Measurements from ENCODE around the gene TFF2.

Gene TFF2, protein sequence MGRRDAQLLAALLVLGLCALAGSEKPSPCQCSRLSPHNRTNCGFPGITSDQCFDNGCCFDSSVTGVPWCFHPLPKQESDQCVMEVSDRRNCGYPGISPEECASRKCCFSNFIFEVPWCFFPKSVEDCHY
- 0 reads per million in 17 experiments for total RNA-seq

GRCh38 chr21:42350927-42351426, at the start of gene TFF2:
TSS of gene TFF2 (minus strand) at chr21:42350994. CDS start at chr21:42350957, 37 bp downstream.
- DNase-seq: no peak

DNA sequence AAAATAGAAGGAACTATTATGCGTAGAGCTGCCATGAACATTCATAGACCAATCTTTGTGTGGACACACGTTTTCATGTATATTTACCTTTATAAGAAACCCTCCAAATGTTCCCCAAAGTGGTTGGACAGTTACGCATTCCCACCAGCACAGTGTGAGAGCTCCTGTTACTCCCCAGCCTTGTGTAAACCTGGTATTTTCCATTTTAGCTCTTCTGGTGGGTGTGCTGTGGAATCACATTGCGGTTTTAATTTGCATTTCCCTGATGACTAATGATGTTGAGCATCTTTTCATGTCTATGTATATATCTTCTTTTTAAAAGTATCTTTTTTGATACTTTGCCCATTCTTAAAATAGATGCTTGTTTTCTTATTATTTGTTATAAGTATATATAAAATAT, 49.7 kb upstream of the TFF2 start:
- no peak for DNase-seq

GRCh38 chr21:42398436-42399028, 47.7 kb upstream of the TFF2 start:
- DNase-seq: no peak

GRCh38 chr21:42397746-42398394, 47.1 kb upstream of the TFF2 start:
- DNase-seq: no peak

DNA sequence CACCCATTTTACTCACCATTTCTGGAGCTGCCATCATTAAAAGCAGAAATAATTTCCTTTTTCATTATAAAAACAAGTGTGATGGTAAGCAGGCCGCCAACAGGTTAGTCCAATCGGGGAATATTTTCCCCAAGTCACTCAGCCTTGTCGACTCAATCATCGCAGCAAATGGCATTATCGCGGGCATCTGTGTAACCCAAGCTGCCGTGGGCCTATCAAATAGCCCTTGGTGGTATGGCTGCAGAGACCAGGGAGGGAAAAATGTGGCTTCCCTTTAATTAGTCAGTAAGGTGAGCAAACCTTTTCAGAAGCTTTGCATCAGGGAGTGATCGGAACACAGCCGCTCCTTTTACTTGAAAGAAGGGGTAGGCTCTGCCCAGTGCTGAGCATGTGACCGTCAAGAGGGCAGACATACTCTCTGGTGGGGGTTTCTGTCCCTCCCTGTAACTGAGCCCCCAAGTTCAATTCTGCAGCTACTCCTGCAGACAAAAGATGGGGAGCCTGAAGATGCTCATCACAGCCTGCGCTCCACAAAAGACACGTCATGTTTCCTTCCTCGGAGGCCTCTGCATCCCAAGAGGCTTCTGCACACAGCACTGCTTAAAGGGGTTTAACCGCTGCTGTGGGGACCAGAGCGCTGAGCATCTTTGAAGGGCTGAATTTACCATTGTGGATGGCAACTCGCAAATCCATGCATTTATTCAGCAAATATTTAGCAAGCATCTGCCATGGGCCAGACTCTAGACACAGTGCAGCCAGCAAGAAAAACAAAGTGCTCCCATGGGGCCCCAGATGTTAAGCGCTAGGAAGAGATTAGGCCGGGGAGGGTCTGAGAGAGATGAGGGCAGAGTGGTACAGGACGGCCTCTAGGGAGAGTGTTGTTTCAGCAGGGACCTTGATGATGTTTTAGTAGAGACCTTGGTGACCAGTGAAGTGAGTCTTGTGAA, 46.3 kb upstream of the TFF2 start:
- DNase-seq: no peak

DNA sequence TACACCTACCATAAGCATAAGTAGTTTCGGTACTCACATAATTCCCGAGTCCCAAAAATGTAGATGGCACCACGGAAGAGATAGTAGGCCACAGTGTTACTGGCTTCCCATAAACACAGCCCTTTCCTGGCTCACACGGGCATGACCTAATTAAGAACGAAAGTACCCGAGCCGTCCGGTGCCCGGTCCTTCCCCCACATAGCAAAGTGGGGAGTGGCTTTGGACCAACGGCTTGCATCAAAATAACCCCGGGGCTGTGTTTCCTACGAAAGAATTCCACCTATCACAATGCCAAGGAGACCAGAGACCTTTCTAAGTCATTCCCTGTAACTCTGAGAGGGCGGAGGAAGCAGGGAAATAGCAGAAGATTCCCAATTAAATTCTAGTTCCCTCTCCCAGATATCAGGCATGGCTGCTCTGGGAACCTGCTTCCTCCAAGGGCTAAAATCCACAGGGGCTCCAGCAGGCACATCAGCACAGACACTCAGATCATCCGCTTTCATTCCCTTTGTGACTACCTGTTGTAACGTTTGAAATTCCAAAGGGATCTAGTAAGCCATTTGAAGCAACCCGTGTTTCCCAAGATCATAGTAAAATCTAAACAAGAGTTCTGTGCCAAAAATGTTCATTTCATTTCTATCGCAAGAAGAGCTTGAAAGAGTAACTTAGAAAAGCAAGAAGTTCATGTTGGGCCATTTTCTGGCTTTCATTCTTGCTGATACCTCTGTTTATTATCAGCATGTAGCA, 45.3 kb upstream of the TFF2 start, which contains the start of gene TMPRSS3:
TSS of gene TMPRSS3 (minus strand) at position 148 of the 747 bp plus-strand sequence. CDS start 635 bp downstream, outside the sequence.
- DNase-seq: no peak

- no peak for DNase-seq
Observed at GRCh38 chr21:42395302-42395701, 44.5 kb upstream of the TFF2 start.

GRCh38 chr21:42393443-42393950, 42.7 kb upstream of the TFF2 start:
- DNase-seq: no peak

GRCh38 chr21:42392731-42393442, 42.1 kb upstream of the TFF2 start:
- DNase-seq: no peak

DNA sequence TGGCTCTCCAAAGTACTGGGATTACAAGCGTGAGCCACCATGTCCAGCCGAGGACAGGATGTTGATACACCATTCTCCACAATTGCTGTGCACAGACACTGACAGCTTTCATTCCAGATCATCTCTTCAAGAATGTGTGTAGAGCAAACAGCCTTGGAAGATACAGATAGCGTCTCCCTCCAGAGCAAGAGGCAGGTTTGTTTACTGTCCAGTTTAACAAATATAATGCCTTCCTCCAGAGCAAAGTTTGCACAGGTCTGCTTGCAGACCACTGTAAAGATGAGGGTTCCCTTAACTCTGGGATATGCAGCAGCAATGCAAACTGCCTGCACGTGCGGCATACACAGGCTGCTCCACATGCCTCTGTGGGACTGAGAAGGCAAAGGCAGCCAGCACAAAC, 40.5 kb upstream of the TFF2 start:
- DNase-seq: no peak

DNA sequence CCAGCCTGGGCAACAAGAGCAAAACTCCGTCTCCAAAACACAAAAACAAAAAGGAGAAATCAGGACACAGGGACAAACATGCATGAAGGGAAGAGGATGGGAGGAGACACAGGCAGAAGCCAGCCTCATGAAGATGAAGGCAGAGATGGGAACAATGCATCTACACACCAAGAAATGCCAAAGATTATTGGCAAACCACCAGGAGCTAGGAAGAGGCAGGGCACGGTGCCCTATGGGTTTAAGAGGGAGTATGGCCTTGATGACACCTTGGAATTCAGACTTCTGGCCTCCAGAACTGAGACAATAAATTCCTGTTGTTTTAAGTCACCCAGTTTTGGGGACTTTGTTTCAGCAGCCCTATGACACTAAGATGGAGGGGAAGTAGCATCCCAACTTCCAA, 39.9 kb upstream of the TFF2 start:
- DNase-seq: no peak

GRCh38 chr21:42390193-42390592, 39.4 kb upstream of the TFF2 start:
- DNase-seq: no peak

DNA sequence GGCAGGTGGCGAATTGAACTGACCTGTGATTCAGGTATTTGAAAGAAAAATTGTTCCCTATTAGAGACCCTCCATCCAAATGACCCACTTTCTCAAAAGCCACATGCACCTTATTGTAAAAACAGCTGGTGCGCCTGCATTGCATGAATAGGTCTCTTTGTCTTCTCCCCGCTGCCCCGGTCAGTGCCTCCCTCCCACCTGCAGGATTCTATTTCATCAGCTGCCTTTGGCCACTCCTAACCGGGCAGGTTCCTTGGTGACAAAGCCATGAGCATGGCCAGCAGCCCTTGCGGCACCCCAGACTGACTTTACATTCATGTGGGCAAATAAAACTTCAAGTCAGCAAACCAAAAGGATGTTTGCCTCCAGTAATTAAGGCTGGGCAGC, 38.6 kb upstream of the TFF2 start:
- no peak for DNase-seq

GRCh38 chr21:42388740-42389448, 38.1 kb upstream of the TFF2 start:
- no peak for DNase-seq

DNA sequence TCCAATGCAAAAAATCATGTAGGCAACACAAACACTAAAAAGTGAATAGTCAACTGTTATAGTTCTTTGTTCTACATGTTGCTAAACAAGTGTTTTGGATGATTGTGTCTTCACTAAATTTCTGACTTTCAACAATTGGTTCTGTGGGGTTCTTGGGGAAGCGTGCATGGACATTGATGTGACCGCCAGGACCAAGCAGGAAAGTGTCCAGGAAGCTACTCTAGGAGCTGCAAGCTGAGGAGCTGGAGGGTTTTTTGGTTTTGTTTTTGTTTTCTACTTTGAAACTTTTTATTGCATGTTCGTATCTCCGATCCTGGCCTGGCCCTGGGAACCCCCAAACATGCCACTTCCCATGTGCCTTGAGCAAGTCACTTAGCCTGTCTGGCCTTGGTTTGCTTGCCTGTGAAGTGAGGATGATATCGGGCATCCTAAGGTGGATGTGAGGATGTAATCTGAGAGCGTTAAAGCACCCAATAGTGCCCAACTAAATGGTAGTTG, 37.1 kb upstream of the TFF2 start:
- DNase-seq: no peak

DNA sequence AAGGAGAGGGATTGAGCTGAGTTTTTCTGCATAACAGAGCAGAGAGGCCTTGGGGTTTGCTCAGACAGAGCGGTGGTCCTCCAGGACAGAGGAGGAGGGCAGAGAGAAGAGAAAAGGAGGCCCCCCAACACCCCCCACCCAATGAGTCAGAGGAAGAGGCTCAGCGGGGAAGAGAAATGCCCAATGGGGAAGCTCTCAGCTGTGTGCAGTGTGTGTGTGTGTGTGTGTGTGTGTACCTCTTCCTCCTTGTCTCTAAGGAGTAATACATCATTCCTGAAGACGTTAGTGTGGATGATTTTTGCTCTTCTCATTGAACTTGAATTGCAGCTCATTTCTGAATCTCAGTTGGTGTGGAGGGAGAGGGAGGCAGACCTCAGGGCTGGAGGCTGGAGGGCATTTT, 36.4 kb upstream of the TFF2 start:
- DNase-seq: peak; percentile 48 to 77 (median 60)

GRCh38 chr21:42386034-42386591, 35.3 kb upstream of the TFF2 start:
- peak in 2 of 4 experiments; percentile 38 to 45 for DNase-seq

DNA sequence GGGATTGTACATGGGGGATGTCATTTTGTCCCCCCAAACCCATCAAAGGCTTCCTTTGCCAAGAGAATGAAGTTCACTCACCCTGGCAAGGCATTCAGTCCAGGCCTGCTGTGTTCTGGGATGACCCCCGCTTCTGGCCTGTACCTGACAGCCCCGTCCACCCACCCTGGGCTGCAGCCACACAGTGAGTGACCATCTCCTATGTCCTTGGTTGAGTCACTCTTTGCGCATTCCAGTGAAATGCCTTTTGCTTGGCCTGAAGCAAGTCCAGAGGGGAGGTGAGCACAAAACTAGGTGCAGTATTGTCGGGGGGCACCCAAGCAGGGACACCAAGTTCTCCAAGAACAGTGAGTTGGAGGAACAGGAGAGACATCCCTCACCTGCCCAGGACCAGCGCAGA, 34.8 kb upstream of the TFF2 start:
- DNase-seq: no peak

DNA sequence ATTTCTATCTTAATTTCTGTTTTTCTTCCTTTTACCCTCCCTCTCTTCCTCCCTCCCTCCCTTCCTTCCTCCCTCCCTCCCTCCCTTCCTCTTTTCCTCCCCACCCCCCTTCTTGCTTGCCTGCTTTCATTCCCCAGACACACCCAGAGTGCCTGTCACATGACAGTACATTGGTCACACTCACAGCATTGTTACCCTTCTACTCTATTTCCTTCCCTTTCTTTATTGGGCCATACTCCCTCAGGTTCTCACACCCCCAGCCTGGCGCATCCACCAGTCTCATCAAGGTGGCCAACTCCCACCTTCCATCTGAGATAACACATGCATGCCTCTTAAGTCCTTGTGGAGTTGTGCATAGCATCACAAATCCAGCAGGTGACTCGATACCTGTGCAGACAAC, 34.2 kb upstream of the TFF2 start:
- DNase-seq: peak in 3 of 4 experiments; percentile 30 to 51 (median 47)
